Transverse colon (tissue), 4 donors: ENCODE data around the gene ZNF444.

ENCODE experiments used
- CTCF ChIP-seq, 5 experiments: fragments of 200-600 bp in 3 of 5; fragments of 450-650 bp in 2 of 5; sonication (generic) in 3 of 5; IDR thresholded peaks; 1 replicate in 2 of 5; 2 replicates in 3 of 5; pipeline ENCODE4 v1.5.1; 2016 to 2017; ENCODE audit warnings: antibody characterized with exemption in 5 of 5, inconsistent platforms in 3 of 5, mild to moderate bottlenecking in 2 of 5, moderate library complexity in 1 of 5
- POLR2A ChIP-seq: fragments of 450-650 bp; IDR thresholded peaks from one replicate; pipeline ENCODE4 v1.6.1; 2016; ENCODE audit warnings: antibody characterized with exemption, mild to moderate bottlenecking, moderate library complexity
- POLR2AphosphoS5 ChIP-seq, 3 donors: sonication (generic); formaldehyde crosslinking; IDR thresholded peaks; one replicate each; pipeline ENCODE4 v1.6.1; 2016; ENCODE audit warnings: antibody characterized with exemption in 3 of 3

- TF ChIP-seq POLR2AphosphoS5 (IDR thresholded peaks at IDR 0.05), result no peak
- no peak for TF ChIP-seq CTCF (IDR thresholded peaks at IDR 0.05)
- no peak for TF ChIP-seq POLR2A
These were observed 40.0 kb upstream of the ZNF444 start for GRCh38 chr19:56101095-56101494.
